Measurements from ENCODE around the gene KRTAP10-3.
"Not testable (repeated sequence)": the region's sequence is repeated elsewhere in the genome, so short reads cannot be mapped to it uniquely, and the experiment has no call there.

Gene KRTAP10-3

DNA sequence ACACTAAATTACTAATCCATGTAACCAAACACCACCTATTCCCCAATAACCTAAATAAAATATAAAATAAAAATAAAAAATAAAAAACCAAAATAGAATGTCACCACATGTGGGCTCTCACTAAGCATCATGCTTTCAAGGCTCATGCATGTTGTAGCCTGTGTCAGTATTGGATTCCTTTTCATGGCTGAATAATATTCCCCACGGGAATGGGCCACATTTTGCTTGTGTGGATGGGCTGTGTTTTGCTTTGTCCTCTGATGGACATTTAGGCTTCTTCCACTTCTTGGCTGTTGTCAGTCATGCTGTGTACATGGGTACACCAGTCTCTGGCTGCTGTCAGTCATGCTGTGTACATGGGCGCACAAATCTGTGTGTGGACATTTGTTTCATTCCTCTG lies 30.5 kb upstream of the KRTAP10-3 start:
- no peak for DNase-seq (ENCODE audit: low read depth)
- no peak overlapping the region for H3K4me3 ChIP-seq (ENCODE audit: low read depth, low read length)
- TF ChIP-seq, protein P1, sequence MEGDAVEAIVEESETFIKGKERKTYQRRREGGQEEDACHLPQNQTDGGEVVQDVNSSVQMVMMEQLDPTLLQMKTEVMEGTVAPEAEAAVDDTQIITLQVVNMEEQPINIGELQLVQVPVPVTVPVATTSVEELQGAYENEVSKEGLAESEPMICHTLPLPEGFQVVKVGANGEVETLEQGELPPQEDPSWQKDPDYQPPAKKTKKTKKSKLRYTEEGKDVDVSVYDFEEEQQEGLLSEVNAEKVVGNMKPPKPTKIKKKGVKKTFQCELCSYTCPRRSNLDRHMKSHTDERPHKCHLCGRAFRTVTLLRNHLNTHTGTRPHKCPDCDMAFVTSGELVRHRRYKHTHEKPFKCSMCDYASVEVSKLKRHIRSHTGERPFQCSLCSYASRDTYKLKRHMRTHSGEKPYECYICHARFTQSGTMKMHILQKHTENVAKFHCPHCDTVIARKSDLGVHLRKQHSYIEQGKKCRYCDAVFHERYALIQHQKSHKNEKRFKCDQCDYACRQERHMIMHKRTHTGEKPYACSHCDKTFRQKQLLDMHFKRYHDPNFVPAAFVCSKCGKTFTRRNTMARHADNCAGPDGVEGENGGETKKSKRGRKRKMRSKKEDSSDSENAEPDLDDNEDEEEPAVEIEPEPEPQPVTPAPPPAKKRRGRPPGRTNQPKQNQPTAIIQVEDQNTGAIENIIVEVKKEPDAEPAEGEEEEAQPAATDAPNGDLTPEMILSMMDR (IDR thresholded peaks at IDR 0.05; ENCODE audit: control insufficient read depth, extremely low read depth, insufficient read depth): no peak

DNA sequence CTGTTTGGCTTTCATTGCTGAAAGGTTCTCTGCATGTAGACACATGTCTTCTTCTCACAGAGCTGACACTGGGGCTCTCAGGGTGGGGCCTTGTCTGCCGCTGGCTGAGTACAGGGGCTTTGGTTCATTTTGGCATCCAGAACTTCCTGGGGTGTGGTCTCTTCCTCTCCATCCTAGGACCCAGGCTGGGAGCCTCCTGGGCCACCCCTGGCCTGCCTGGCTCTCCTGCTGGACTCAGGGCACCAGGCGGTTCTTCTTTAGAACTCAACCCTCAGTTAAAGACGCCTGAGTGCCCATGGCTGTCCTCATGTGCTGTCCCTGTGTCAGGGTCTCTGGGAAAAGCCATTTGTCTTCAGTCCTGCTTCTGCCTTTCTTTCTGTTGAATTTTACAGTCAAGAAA lies 27.3 kb upstream of the KRTAP10-3 start:
- no peak for DNase-seq (ENCODE audit: low read depth)
- TF ChIP-seq, protein P1 (IDR thresholded peaks at IDR 0.05; ENCODE audit: control insufficient read depth, extremely low read depth, insufficient read depth): no peak
- H3K4me3 ChIP-seq (ENCODE audit: low read depth, low read length): no peak overlapping the region

DNA sequence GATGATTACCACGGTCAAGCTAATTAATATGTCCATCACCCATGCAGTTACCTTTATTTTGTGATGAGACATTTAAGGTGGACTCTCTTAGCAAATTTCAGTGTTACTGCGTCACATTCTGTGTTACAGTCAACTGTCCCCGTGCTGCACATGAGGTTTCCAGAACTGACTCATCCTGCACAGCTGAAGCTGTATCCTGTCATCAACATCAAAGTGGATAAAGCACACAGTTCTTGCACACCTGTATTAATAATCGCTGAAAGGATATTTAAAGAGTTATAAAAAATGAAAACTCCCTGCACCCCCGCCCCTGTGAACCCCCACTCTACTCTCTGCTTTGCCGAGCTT lies 25.2 kb upstream of the KRTAP10-3 start:
- TF ChIP-seq, protein P1 (IDR thresholded peaks at IDR 0.05; ENCODE audit: control insufficient read depth, extremely low read depth, insufficient read depth): no peak
- no peak for DNase-seq (ENCODE audit: low read depth)
- no peak overlapping the region for H3K4me3 ChIP-seq (ENCODE audit: low read depth, low read length)

DNA sequence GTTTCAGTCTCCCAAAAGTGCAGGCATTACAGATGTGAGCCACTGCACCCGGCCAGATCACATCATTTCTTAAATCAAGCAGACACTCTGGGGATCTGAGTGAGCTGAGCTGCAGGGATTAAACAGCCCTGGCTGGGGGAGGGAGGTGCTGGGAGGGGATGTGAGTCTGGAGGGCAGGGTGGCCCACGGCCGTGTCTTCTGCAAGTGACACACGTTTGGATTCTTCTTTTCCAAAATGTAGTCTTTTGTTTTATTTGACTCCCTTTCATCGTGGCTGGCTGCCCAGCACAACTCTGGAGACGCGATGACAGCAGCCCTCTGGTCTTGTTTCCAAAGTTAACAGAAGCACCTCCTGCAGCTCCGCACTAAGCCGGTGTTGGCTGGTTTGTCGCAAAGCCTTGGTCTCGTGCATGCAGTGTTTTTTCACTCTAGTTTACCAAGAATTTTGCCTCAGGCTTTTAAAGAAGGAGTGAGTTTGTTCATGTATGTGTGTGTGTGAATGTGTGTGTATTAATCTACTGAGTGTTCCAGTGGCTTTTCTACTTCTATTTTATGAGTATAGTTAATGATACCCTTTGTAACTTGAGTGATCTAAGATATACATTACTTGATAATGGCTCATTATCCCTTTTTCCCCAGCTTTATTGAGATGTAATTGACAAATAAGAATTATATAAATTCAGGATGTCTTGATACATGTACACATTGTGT lies 24.6 kb upstream of the KRTAP10-3 start:
- no peak overlapping the region for H3K4me3 ChIP-seq (ENCODE audit: low read depth, low read length)
- no peak for DNase-seq (ENCODE audit: low read depth)
- TF ChIP-seq, protein P1 (IDR thresholded peaks at IDR 0.05; ENCODE audit: control insufficient read depth, extremely low read depth, insufficient read depth): no peak

DNA sequence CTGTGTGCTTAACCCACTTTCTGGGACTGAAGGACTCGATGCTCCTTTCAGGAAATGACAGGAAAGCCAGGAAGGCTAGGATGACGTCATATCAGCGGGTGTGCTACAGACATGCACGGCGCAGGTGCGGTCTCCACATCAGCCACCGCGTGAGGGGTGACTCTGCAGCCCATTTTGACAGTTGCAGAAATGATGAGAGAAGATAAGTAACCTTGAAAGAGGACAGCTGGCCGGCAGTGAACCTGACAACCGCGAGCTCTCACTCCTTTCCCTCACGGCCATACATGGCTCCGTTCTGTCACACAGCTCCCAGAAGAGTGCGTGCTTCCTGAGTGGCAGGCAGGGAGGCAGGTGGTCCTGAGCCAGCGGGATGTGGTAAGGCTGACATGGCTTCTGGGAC lies 23.5 kb upstream of the KRTAP10-3 start:
- DNase-seq (ENCODE audit: low read depth): no peak
- TF ChIP-seq, protein P1 (IDR thresholded peaks at IDR 0.05; ENCODE audit: control insufficient read depth, extremely low read depth, insufficient read depth): no peak
- no peak overlapping the region for H3K4me3 ChIP-seq (ENCODE audit: low read depth, low read length)

DNA sequence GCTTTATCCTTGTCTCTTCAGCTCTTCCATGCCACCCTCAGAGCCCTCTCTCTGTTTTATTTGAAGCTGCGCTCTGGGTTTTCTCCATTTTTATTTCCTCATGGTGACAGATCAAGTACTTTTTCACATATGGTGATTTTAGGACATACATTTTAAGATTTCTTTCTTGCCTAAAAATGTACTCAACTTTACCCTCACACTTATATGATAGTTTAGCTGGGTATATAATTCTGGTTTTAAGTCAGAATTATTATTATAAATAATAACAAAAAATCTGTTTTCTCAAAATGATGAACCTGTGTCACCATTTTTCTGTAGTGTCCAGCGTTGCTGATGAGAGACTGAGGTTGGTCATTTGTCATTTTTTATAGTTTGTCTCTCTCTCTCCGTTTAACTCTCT lies 22.6 kb upstream of the KRTAP10-3 start:
- no peak overlapping the region for H3K4me3 ChIP-seq (ENCODE audit: low read depth, low read length)
- DNase-seq (ENCODE audit: low read depth): no peak
- TF ChIP-seq, protein P1 (IDR thresholded peaks at IDR 0.05; ENCODE audit: control insufficient read depth, extremely low read depth, insufficient read depth): no peak

DNA sequence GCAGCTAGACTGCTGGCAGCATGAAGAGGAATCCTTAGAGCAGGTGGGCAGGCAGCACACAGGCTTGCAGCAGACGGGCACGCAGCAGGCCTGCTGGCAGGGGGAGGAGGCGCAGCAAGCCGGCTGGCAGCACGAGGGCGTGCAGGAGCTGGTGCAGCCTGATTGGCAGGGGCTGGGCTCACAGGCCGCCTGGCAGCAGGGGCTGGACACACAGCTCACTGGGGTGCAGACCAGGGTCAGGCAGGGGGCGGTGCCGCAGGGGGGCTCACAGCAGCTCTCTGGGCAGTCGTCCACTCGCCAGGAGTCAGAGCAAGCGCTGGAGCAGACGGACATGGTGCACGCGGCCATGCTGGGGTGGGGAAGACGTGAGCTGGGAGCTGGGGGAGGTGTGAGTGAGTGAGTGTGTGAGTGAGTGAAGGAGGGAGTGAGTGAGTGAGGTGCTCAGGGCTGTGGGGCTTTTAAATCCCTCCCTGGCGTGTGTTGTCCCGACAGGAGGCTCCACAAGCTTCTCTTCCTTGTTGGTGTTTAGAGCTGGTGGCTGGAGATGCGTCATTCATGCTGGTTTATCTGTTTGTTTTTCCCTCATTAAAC lies 21.7 kb upstream of the KRTAP10-3 start, which contains the start of gene KRTAP10-5:
Gene KRTAP10-5, minus strand, starts transcription at position 374 of the 591 bp plus-strand sequence. Its CDS starts 26 bp downstream, at position 348.
- DNase-seq (ENCODE audit: low read depth): not testable (repeated sequence)

More for the DNA sequence above, 21.7 kb upstream of the KRTAP10-3 start, which contains the start of gene KRTAP10-5:
- not testable (repeated sequence) for H3K4me3 ChIP-seq (ENCODE audit: low read depth, low read length)
